Astrocyte (in vitro differentiated cells and primary cell): Measurements from ENCODE around the gene NEMP1. TPM values are rescaled to one million over a fixed set of nuclear protein-coding genes. Genes with fewer than 3 reads are reported as not detected.

Experiments
- DNase-seq: peaks from one replicate; pipeline ENCODE4 v3.0.0-alpha.2; 2010; ENCODE audit warnings: low read depth
- FAIRE-seq: peaks from 2 replicates; lab custom pipeline; 2011; peaks lifted over from hg19 to GRCh38; lab: Jason Lieb, UNC
- H2AFZ ChIP-seq: 2 replicates; pipeline ENCODE4 v1.6.0; 2012; ENCODE audit warnings: low read depth, low read length, inconsistent platforms
- H3K27ac ChIP-seq: 2 replicates; pipeline ENCODE4 v1.5.1; 2011; ENCODE audit warnings: low read depth, low read length, inconsistent platforms
- H3K27me3 ChIP-seq: 2 replicates; pipeline ENCODE4 v1.6.0; 2011; ENCODE audit warnings: low read length, inconsistent platforms; ENCODE audit not compliant: insufficient read depth
- H3K36me3 ChIP-seq: 2 replicates; pipeline ENCODE4 v1.5.1; 2011; ENCODE audit warnings: low read length, inconsistent platforms; ENCODE audit not compliant: insufficient read depth
- H3K4me1 ChIP-seq: 2 replicates; pipeline ENCODE4 v1.5.1; 2011; ENCODE audit warnings: low read length, inconsistent platforms; ENCODE audit not compliant: insufficient read depth
- H3K4me2 ChIP-seq: 2 replicates; pipeline ENCODE4 v1.6.0; 2012; ENCODE audit warnings: low read length, inconsistent platforms
- H3K4me3 ChIP-seq: 2 replicates; pipeline ENCODE4 v1.5.1; 2011; ENCODE audit warnings: low read depth, mild to moderate bottlenecking, low read length, inconsistent platforms; ENCODE audit not compliant: insufficient read depth
- H3K79me2 ChIP-seq: 2 replicates; pipeline ENCODE4 v1.6.0; 2012; ENCODE audit warnings: mild to moderate bottlenecking, low read length, inconsistent platforms; ENCODE audit not compliant: insufficient read depth
- H3K9ac ChIP-seq: 2 replicates; pipeline ENCODE4 v1.6.0; 2012; ENCODE audit warnings: mild to moderate bottlenecking, low read length, inconsistent platforms
- H3K9me3 ChIP-seq: 2 replicates; pipeline ENCODE4 v1.5.1; 2012; ENCODE audit warnings: low read depth, mild to moderate bottlenecking, low read length, inconsistent platforms; ENCODE audit not compliant: insufficient read depth
- H4K20me1 ChIP-seq: 2 replicates; pipeline ENCODE4 v1.6.0; 2012; ENCODE audit warnings: low read length, inconsistent platforms; ENCODE audit not compliant: insufficient read depth
- H3K27ac Mint-ChIP-seq: one replicate; pipeline ENCODE4 v1.8.0; 2021; ENCODE audit warnings: mild to moderate bottlenecking, mixed read lengths; ENCODE audit not compliant: unreplicated experiment
- H3K27me3 Mint-ChIP-seq: one replicate; pipeline ENCODE4 v1.8.0; 2021; ENCODE audit warnings: low read depth, mixed read lengths; ENCODE audit not compliant: unreplicated experiment
- H3K36me3 Mint-ChIP-seq: one replicate; pipeline ENCODE4 v1.8.0; 2021; ENCODE audit warnings: low read depth, mixed read lengths; ENCODE audit not compliant: unreplicated experiment
- H3K4me1 Mint-ChIP-seq: one replicate; pipeline ENCODE4 v1.8.0; 2021; ENCODE audit warnings: low read depth, mixed read lengths; ENCODE audit not compliant: unreplicated experiment
- H3K4me3 Mint-ChIP-seq: one replicate; pipeline ENCODE4 v1.8.0; 2021; ENCODE audit warnings: mild to moderate bottlenecking, moderate library complexity, mixed read lengths; ENCODE audit not compliant: unreplicated experiment
- H3K9me3 Mint-ChIP-seq: one replicate; pipeline ENCODE4 v1.8.0; 2021; ENCODE audit warnings: mild to moderate bottlenecking, mixed read lengths; ENCODE audit not compliant: unreplicated experiment
- CTCF ChIP-seq: IDR thresholded peaks from 2 replicates; pipeline ENCODE4 v1.5.1; 2011; ENCODE audit warnings: low read depth, mild to moderate bottlenecking, inconsistent platforms, low read length, moderate library complexity; ENCODE audit not compliant: insufficient read depth
- EZH2 ChIP-seq: IDR thresholded peaks from 2 replicates; pipeline ENCODE4 v1.6.1; 2012; ENCODE audit warnings: mild to moderate bottlenecking, low read length, inconsistent platforms; ENCODE audit not compliant: insufficient read depth
- total RNA-seq: library from RNA; stranded (reverse); gene quantifications from 2 replicates; pipeline ENCODE4 v1.2.1, GENCODE V29; 2021

The NEMP1 gene
- total RNA-seq, 1 donor from 2014 or later = 10.6 TPM

- no peak for TF ChIP-seq EZH2
- TF ChIP-seq CTCF = no peak
- Mint-ChIP-seq H3K27ac (no peak overlapping the region), H3K4me1 (peaks cover 4% of the 10 kb centered on the region), H3K27me3 (peaks cover 33% of the 10 kb centered on the region), H3K4me3 (peak overlapping the region; percentile 8), H3K36me3 (peaks cover 1% of the 10 kb centered on the region), H3K9me3 (peaks cover 2% of the 10 kb centered on the region)
- Histone ChIP-seq H3K4me3 (no peak overlapping the region), H3K4me2 (peak overlapping the region; percentile 22), H3K4me1 (no peaks in the 10 kb centered on the region), H3K27ac (no peak overlapping the region), H3K36me3 (no peaks in the 10 kb centered on the region), H3K9ac (no peak overlapping the region), H4K20me1 (no peaks in the 10 kb centered on the region), H2AFZ (no peak overlapping the region), H3K79me2 (no peaks in the 10 kb centered on the region), H3K9me3 (no peaks in the 10 kb centered on the region), H3K27me3 (peaks cover 18% of the 10 kb centered on the region)
- FAIRE-seq (no peak), DNase-seq (peak; percentile 14)
Measured at GRCh38 chr12:57047981-57048380, 30.6 kb downstream of the NEMP1 start.

- TF ChIP-seq EZH2 (no peak), CTCF (no peak)
- H3K27ac Mint-ChIP-seq = no peak overlapping the region
- Histone ChIP-seq H3K79me2 (no peaks in the 10 kb centered on the region), H3K4me3 (no peak overlapping the region), H3K27ac (no peak overlapping the region), H3K9me3 (no peaks in the 10 kb centered on the region), H2AFZ (no peak overlapping the region), H3K4me2 (no peak overlapping the region), H4K20me1 (no peaks in the 10 kb centered on the region), H3K9ac (no peak overlapping the region), H3K4me1 (no peaks in the 10 kb centered on the region), H3K36me3 (no peaks in the 10 kb centered on the region), H3K27me3 (peaks cover 22% of the 10 kb centered on the region)
- peaks cover 36% of the 10 kb centered on the region for H3K27me3 Mint-ChIP-seq
- H3K4me1 Mint-ChIP-seq = peaks cover 4% of the 10 kb centered on the region
- DNase-seq (no peak), FAIRE-seq (no peak)
- no peak overlapping the region for H3K4me3 Mint-ChIP-seq
- H3K9me3 Mint-ChIP-seq = peaks cover 2% of the 10 kb centered on the region
- H3K36me3 Mint-ChIP-seq = peaks cover 1% of the 10 kb centered on the region
Measured at GRCh38 chr12:57046947-57047890, 31.4 kb downstream of the NEMP1 start.
